PFSK-1 (cell line): ENCODE data around the gene ENTPD7.

Experiments
- POLR2AphosphoS5 ChIP-seq: IDR thresholded peaks from 2 replicates; pipeline ENCODE4 v1.6.1; 2012; ENCODE audit warnings: low read depth, mild to moderate bottlenecking, control low read depth, low read length, moderate library complexity
- SIN3A ChIP-seq: IDR thresholded peaks from 2 replicates; pipeline ENCODE4 v1.6.1; 2012; ENCODE audit warnings: mild to moderate bottlenecking, low read length, moderate library complexity, borderline replicate concordance; ENCODE audit not compliant: insufficient read depth
- TAF1 ChIP-seq: IDR thresholded peaks from 2 replicates; pipeline ENCODE4 v1.6.1; 2012; ENCODE audit warnings: low read length, control low read depth, borderline replicate concordance; ENCODE audit not compliant: insufficient read depth
- TF ChIP-seq, protein P1 (sequence below), 2 experiments: IDR thresholded peaks; 2 replicates each; pipeline versions ENCODE4 v1.6.1 to v1.8.0; 2011 to 2012; ENCODE audit warnings: low read depth in 2 of 2, low read length in 2 of 2, control low read depth in 1 of 2, inconsistent platforms in 1 of 2, mild to moderate bottlenecking in 1 of 2, moderate library complexity in 1 of 2; ENCODE audit not compliant: insufficient read depth in 1 of 2

- TF ChIP-seq POLR2AphosphoS5 (no peak), TAF1 (no peak), SIN3A (no peak)
- TF ChIP-seq, protein P1, sequence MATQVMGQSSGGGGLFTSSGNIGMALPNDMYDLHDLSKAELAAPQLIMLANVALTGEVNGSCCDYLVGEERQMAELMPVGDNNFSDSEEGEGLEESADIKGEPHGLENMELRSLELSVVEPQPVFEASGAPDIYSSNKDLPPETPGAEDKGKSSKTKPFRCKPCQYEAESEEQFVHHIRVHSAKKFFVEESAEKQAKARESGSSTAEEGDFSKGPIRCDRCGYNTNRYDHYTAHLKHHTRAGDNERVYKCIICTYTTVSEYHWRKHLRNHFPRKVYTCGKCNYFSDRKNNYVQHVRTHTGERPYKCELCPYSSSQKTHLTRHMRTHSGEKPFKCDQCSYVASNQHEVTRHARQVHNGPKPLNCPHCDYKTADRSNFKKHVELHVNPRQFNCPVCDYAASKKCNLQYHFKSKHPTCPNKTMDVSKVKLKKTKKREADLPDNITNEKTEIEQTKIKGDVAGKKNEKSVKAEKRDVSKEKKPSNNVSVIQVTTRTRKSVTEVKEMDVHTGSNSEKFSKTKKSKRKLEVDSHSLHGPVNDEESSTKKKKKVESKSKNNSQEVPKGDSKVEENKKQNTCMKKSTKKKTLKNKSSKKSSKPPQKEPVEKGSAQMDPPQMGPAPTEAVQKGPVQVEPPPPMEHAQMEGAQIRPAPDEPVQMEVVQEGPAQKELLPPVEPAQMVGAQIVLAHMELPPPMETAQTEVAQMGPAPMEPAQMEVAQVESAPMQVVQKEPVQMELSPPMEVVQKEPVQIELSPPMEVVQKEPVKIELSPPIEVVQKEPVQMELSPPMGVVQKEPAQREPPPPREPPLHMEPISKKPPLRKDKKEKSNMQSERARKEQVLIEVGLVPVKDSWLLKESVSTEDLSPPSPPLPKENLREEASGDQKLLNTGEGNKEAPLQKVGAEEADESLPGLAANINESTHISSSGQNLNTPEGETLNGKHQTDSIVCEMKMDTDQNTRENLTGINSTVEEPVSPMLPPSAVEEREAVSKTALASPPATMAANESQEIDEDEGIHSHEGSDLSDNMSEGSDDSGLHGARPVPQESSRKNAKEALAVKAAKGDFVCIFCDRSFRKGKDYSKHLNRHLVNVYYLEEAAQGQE (IDR thresholded peaks at IDR 0.05; ENCODE audit: insufficient read depth in 1 of 2, low read depth in 2 of 2, low read length in 2 of 2), result no peak
Measured at GRCh38 chr10:99617696-99618095, 41.6 kb upstream of the ENTPD7 start.
